ENCODE results near the gene SPON2.

DNA sequence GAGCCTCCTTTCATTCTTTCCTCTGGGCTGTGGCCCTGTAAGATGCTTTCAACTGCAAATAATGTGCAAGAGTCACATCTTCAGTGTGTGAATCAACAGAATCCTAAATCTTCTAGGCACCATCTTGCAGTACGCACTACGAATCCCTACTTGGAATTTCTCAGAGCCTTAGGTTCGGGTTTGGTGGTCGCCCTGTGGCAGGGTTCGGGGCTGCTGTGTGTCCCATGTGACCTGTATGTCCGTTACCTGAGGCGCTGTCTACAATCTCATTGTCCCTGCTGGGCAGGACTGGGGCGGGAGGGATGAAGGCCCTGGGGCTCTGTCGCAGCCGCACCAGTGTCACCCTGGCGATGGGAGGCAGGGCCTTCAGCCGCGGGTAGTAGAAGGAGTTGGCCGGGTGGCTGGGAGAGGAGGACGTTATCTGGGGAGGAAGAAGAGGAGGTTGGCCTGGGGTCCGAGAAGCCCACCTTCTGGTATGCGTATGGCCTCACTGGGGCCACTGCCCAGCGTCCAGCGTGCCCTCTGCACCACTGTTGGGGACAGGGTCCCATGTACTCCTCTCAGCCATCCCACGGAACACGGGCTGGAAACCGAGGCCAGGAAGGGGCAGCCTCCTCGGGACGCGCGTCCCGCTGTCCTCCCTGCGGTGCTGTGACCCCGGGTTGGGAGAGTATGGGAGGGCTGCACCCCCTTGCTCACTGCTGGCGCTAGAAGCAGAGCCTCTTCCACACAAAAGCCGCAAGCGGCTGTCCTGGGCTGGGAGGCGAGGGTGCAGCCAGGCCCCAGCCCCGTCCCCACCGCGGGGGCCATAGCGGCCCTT, 2.0 kb downstream of the SPON2 start:
- TF ChIP-seq ZFP3 (CRISPR knock-in tag; IDR thresholded peaks at IDR 0.05) (no peak), CREB5 (CRISPR knock-in tag; IDR thresholded peaks at IDR 0.05; ENCODE audit: low read depth) (no peak), PPARA (CRISPR knock-in tag; IDR thresholded peaks at IDR 0.05; ENCODE audit: borderline replicate concordance) (no peak), ZNF8 (CRISPR knock-in tag; IDR thresholded peaks at IDR 0.05) (no peak), GLIS3 (CRISPR knock-in tag; IDR thresholded peaks at IDR 0.05) (no peak)
- TF ChIP-seq, protein P1, sequence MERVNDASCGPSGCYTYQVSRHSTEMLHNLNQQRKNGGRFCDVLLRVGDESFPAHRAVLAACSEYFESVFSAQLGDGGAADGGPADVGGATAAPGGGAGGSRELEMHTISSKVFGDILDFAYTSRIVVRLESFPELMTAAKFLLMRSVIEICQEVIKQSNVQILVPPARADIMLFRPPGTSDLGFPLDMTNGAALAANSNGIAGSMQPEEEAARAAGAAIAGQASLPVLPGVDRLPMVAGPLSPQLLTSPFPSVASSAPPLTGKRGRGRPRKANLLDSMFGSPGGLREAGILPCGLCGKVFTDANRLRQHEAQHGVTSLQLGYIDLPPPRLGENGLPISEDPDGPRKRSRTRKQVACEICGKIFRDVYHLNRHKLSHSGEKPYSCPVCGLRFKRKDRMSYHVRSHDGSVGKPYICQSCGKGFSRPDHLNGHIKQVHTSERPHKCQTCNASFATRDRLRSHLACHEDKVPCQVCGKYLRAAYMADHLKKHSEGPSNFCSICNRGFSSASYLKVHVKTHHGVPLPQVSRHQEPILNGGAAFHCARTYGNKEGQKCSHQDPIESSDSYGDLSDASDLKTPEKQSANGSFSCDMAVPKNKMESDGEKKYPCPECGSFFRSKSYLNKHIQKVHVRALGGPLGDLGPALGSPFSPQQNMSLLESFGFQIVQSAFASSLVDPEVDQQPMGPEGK (CRISPR knock-in tag; IDR thresholded peaks at IDR 0.05; ENCODE audit: borderline replicate concordance): no peak
